ENCODE results near the gene FAM43B.

DNA sequence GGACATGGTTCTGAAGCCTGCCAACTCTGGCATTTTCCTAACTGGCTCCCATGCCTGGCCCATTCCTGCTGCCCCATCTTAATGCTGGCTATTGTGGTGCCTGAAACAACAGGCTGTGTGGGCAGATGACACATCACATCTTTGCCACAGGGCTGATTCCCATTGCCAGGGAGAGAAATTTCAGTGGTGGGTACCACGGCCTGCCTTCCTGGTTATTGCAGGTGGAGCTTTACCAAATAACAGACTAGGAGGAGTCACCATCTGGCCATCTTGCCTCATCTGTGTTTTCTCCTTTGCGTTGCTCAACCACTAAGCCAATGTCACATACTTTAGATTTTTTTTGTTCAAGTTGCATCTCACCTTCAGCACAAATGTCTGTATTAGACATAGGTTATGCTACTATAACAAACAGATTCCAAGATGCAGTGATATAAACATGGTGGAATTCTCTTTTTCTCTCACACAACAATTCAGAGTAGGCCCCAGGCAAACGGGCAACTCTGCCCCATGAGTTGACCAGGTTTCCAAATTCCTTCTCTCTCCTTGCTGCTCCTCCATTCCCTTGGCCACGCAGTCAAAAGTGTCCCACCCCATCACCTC, 50.6 kb downstream of the FAM43B start:
- TF ChIP-seq, protein P1, sequence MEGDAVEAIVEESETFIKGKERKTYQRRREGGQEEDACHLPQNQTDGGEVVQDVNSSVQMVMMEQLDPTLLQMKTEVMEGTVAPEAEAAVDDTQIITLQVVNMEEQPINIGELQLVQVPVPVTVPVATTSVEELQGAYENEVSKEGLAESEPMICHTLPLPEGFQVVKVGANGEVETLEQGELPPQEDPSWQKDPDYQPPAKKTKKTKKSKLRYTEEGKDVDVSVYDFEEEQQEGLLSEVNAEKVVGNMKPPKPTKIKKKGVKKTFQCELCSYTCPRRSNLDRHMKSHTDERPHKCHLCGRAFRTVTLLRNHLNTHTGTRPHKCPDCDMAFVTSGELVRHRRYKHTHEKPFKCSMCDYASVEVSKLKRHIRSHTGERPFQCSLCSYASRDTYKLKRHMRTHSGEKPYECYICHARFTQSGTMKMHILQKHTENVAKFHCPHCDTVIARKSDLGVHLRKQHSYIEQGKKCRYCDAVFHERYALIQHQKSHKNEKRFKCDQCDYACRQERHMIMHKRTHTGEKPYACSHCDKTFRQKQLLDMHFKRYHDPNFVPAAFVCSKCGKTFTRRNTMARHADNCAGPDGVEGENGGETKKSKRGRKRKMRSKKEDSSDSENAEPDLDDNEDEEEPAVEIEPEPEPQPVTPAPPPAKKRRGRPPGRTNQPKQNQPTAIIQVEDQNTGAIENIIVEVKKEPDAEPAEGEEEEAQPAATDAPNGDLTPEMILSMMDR (IDR thresholded peaks at IDR 0.05; ENCODE audit: low read length), result no peak
- TF ChIP-seq EZH2 (optimal IDR thresholded peaks at IDR 0.05; ENCODE audit: low read depth, low read length) (no peak), EZH2phosphoT487 (IDR thresholded peaks at IDR 0.05; ENCODE audit: low read length) (no peak)

Data from MM.1S (cell line).